C4-2B (cell line): ENCODE data around the gene EGLN1.

ENCODE experiments used
- H3K27ac ChIP-seq: fragments of 450-650 bp; 2 replicates; pipeline ENCODE4 v1.5.1; 2017
- CTCF ChIP-seq: fragments of 450-650 bp; conservative IDR thresholded peaks from 2 replicates; pipeline ENCODE4 v1.5.1; 2017; ENCODE audit warnings: mild to moderate bottlenecking
- ZFX ChIP-seq: fragments of 450-650 bp; IDR thresholded peaks from 2 replicates; pipeline ENCODE4 v1.6.1; 2017

Gene EGLN1

GRCh38 chr1:231340328-231341013 is 81.6 kb downstream of the EGLN1 start:
- TF ChIP-seq ZFX (no peak), CTCF (no peak)
- no peak overlapping the region for H3K27ac ChIP-seq

- no peak for TF ChIP-seq CTCF
- TF ChIP-seq ZFX: no peak
- peak within 1 kb of the TSS; percentile 95 for H3K27ac ChIP-seq
These were observed 83.6 kb downstream of the EGLN1 start, which contains the start of gene SPRTN for GRCh38 chr1:231338270-231339128. TSS of gene SPRTN (plus strand) at chr1:231338293. CDS start at chr1:231338384, 91 bp downstream.

- no peak for TF ChIP-seq ZFX
- TF ChIP-seq CTCF: no peak
- H3K27ac ChIP-seq: peak within 1 kb of the TSS; percentile 95
These were observed 84.4 kb downstream of the EGLN1 start, which contains the start of gene EXOC8 for GRCh38 chr1:231337472-231338269. TSS of gene EXOC8 (minus strand) at chr1:231337852. CDS start at chr1:231337745, 107 bp downstream.

- H3K27ac ChIP-seq: peak overlapping the region; percentile 95
- no peak for TF ChIP-seq ZFX
- no peak for TF ChIP-seq CTCF
These were observed 85.0 kb downstream of the EGLN1 start for GRCh38 chr1:231337043-231337471.

GRCh38 chr1:231335663-231336602 is 86.2 kb downstream of the EGLN1 start:
- TF ChIP-seq ZFX: no peak
- no peak for TF ChIP-seq CTCF
- H3K27ac ChIP-seq: peak overlapping the region; percentile 95

- TF ChIP-seq CTCF: no peak
- no peak for TF ChIP-seq ZFX
- H3K27ac ChIP-seq: no peak overlapping the region
These were observed 87.1 kb downstream of the EGLN1 start for GRCh38 chr1:231334952-231335351.
